DOHH2 (cell line): Measurements from ENCODE around the gene ACSBG1.

Source experiments
- H3F3A ChIP-seq: fragments of 200-600 bp; sonication (generic), shearing (Covaris generic); 2 replicates; pipeline ENCODE4 v1.6.0; 2016; ENCODE audit warnings: antibody characterized with exemption, mild to moderate bottlenecking; ENCODE audit not compliant: control insufficient read depth, insufficient read depth
- H3K27ac ChIP-seq: fragments of 200-600 bp; sonication (generic); 2 replicates; pipeline ENCODE4 v1.5.1; 2014; ENCODE audit warnings: low read depth, mild to moderate bottlenecking, low read length, moderate library complexity
- H3K27me3 ChIP-seq: fragments of 200-600 bp; sonication (generic); 2 replicates; pipeline ENCODE4 v1.6.1; 2014; ENCODE audit warnings: mild to moderate bottlenecking, low read length, mixed read lengths; ENCODE audit not compliant: control insufficient read depth
- H3K36me3 ChIP-seq: fragments of 200-600 bp; sonication (generic); 2 replicates; pipeline ENCODE4 v1.6.1; 2014; ENCODE audit warnings: mild to moderate bottlenecking, low read length, moderate library complexity, mixed read lengths; ENCODE audit not compliant: control insufficient read depth
- H3K4me1 ChIP-seq: fragments of 200-600 bp; sonication (generic); 2 replicates; pipeline ENCODE4 v1.6.1; 2014; ENCODE audit warnings: mild to moderate bottlenecking, low read length, mixed read lengths; ENCODE audit not compliant: control insufficient read depth
- H3K4me2 ChIP-seq: fragments of 200-600 bp; sonication (generic); 2 replicates; pipeline ENCODE4 v1.6.0; 2014; ENCODE audit warnings: mild to moderate bottlenecking, low read length, moderate library complexity
- H3K4me3 ChIP-seq: fragments of 200-600 bp; sonication (generic); 2 replicates; pipeline ENCODE4 v1.5.1; 2014; ENCODE audit warnings: mild to moderate bottlenecking, low read length, mixed read lengths
- H3K79me2 ChIP-seq: fragments of 200-600 bp; sonication (generic); 2 replicates; pipeline ENCODE4 v1.6.1; 2014; ENCODE audit warnings: mild to moderate bottlenecking, low read length, mixed read lengths; ENCODE audit not compliant: control insufficient read depth
- H3K9me2 ChIP-seq: fragments of 200-600 bp; sonication (generic); replicated peaks from 2 replicates; pipeline ENCODE4 v1.6.1; 2014; ENCODE audit warnings: mild to moderate bottlenecking, low read length, mixed read lengths; ENCODE audit not compliant: control insufficient read depth
- H3K9me3 ChIP-seq: fragments of 200-600 bp; sonication (generic); 2 replicates; pipeline ENCODE4 v1.6.1; 2014; ENCODE audit warnings: antibody characterized with exemption, low read length, mixed read lengths; ENCODE audit not compliant: control insufficient read depth, insufficient read depth
- H4K20me1 ChIP-seq: fragments of 200-600 bp; sonication (generic); 2 replicates; pipeline ENCODE4 v1.6.0; 2014; ENCODE audit warnings: low read depth, mild to moderate bottlenecking, antibody characterized with exemption, low read length, moderate library complexity; ENCODE audit not compliant: control insufficient read depth, insufficient read depth
- CTCF ChIP-seq: fragments of 200-600 bp; sonication (generic); IDR thresholded peaks from one replicate; pipeline ENCODE4 v1.5.1; 2014; ENCODE audit warnings: antibody characterized with exemption, mild to moderate bottlenecking, low read depth, low read length; ENCODE audit not compliant: poor library complexity, severe bottlenecking
- EZH2phosphoT487 ChIP-seq: fragments of 200-600 bp; sonication (generic); IDR thresholded peaks from 2 replicates; pipeline ENCODE4 v1.6.1; 2017; ENCODE audit warnings: borderline replicate concordance, mild to moderate bottlenecking, antibody characterized with exemption, low read length, moderate library complexity, mixed read lengths

The ACSBG1 gene

GRCh38 chr15:78213425-78213750 is 21.0 kb downstream of the ACSBG1 start:
- no peak overlapping the region for H3K4me2 ChIP-seq
- no peaks in the 10 kb centered on the region for H3K9me3 ChIP-seq
- no peaks in the 10 kb centered on the region for H4K20me1 ChIP-seq
- TF ChIP-seq EZH2phosphoT487 (no peak), CTCF (no peak)
- no peaks in the 10 kb centered on the region for H3K36me3 ChIP-seq
- no peaks in the 10 kb centered on the region for H3K4me1 ChIP-seq
- no peaks in the 10 kb centered on the region for H3K9me2 ChIP-seq
- no peaks in the 10 kb centered on the region for H3K79me2 ChIP-seq
- no peak overlapping the region for H3K27ac ChIP-seq
- no peak overlapping the region for H3K4me3 ChIP-seq
- H3K27me3 ChIP-seq: peaks cover 4% of the 10 kb centered on the region; the same call in 1 of the 2 replicates
- no peaks in the 10 kb centered on the region for H3F3A ChIP-seq

- Histone ChIP-seq H3K79me2 (no peaks in the 10 kb centered on the region), H3K4me2 (no peak overlapping the region), H3K4me3 (no peak overlapping the region), H3F3A (no peaks in the 10 kb centered on the region), H3K9me3 (no peaks in the 10 kb centered on the region), H3K4me1 (no peaks in the 10 kb centered on the region), H3K27me3 (peaks cover 4% of the 10 kb centered on the region; the same call in 1 of the 2 replicates), H3K27ac (no peak overlapping the region), H3K9me2 (no peaks in the 10 kb centered on the region), H4K20me1 (no peaks in the 10 kb centered on the region), H3K36me3 (no peaks in the 10 kb centered on the region)
- TF ChIP-seq CTCF (no peak), EZH2phosphoT487 (no peak)
Observed at GRCh38 chr15:78212546-78213424, 21.6 kb downstream of the ACSBG1 start.

- H3K36me3 ChIP-seq: no peaks in the 10 kb centered on the region
- no peaks in the 10 kb centered on the region for H3K4me1 ChIP-seq
- H3K4me2 ChIP-seq: no peak overlapping the region
- no peaks in the 10 kb centered on the region for H4K20me1 ChIP-seq
- H3K27ac ChIP-seq: no peak overlapping the region
- H3K79me2 ChIP-seq: no peaks in the 10 kb centered on the region
- no peaks in the 10 kb centered on the region for H3K9me2 ChIP-seq
- H3K4me3 ChIP-seq: no peak overlapping the region
- no peak for TF ChIP-seq CTCF
- no peak for TF ChIP-seq EZH2phosphoT487
- no peaks in the 10 kb centered on the region for H3F3A ChIP-seq
- no peaks in the 10 kb centered on the region for H3K9me3 ChIP-seq
- peaks cover 4% of the 10 kb centered on the region; the same call in 1 of the 2 replicates for H3K27me3 ChIP-seq
Observed at GRCh38 chr15:78212008-78212407, 22.4 kb downstream of the ACSBG1 start.
